Hepatocyte (in vitro differentiated cells): Measurements from ENCODE around the gene FOSL2.

Source experiments
- EZH2phosphoT487 ChIP-seq: fragments of 200-600 bp; sonication (generic); IDR thresholded peaks from one replicate; pipeline ENCODE4 v1.6.1; 2018; ENCODE audit warnings: antibody characterized with exemption, mild to moderate bottlenecking, low read depth, moderate library complexity; ENCODE audit not compliant: unreplicated experiment, severe bottlenecking
- TF ChIP-seq, protein P1 (sequence below): fragments of 200-600 bp; sonication (generic); IDR thresholded peaks from 2 replicates; pipeline ENCODE4 v1.5.1; 2016; ENCODE audit warnings: antibody characterized with exemption, mild to moderate bottlenecking; ENCODE audit not compliant: poor library complexity

DNA sequence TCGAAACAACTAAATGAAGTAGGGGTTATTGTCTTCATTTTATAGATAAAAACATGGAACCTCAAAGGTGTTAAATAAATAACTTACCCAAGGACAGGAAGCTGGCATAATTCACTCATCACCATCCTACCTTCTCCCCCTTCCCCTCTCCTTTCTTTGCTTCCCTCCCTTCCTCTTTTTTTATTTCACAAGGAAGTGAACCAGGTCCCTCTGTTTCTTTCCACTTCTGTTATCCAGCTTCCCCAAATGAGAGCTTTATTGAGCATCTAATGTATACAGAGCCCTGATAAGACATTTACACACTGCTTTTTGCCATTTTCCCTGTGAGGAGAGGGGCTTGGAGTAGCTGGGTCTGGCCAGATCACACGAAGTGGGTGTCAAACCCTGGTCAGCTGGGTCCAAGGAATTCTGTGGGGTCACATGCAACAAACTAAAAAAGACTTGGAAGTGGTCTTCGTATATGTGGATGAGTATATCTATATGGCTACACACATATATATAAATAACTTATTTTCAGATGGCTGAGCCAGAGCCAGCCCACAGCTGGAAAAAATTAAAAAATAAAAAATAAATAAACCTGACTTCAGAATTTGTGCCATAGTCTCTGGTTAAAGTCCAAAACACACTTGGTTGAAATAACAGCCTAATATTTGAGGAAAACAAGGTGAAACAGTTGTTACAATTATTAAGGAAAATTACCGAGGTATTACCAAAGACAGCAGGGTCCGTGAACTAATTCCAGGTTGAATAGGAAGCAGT is 49.3 kb upstream of the FOSL2 start:
- TF ChIP-seq, protein P1, sequence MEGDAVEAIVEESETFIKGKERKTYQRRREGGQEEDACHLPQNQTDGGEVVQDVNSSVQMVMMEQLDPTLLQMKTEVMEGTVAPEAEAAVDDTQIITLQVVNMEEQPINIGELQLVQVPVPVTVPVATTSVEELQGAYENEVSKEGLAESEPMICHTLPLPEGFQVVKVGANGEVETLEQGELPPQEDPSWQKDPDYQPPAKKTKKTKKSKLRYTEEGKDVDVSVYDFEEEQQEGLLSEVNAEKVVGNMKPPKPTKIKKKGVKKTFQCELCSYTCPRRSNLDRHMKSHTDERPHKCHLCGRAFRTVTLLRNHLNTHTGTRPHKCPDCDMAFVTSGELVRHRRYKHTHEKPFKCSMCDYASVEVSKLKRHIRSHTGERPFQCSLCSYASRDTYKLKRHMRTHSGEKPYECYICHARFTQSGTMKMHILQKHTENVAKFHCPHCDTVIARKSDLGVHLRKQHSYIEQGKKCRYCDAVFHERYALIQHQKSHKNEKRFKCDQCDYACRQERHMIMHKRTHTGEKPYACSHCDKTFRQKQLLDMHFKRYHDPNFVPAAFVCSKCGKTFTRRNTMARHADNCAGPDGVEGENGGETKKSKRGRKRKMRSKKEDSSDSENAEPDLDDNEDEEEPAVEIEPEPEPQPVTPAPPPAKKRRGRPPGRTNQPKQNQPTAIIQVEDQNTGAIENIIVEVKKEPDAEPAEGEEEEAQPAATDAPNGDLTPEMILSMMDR: no peak
- TF ChIP-seq EZH2phosphoT487: no peak
